Bronchial epithelial cell (primary cell): ENCODE results near the gene FRMD5. TPM values are rescaled to one million over a fixed set of nuclear protein-coding genes. Genes with fewer than 3 reads are reported as not detected.

Source experiments
- DNase-seq: peaks from one replicate; pipeline ENCODE4 v3.0.0-alpha.2; 2010; ENCODE audit warnings: low read depth
- FAIRE-seq: peaks from 2 replicates; lab custom pipeline; 2011; peaks lifted over from hg19 to GRCh38; lab: Jason Lieb, UNC
- H3K27me3 ChIP-seq: 2 replicates; pipeline ENCODE4 v1.5.1; 2011; ENCODE audit warnings: low read length; ENCODE audit not compliant: control insufficient read depth, insufficient read depth
- H3K36me3 ChIP-seq: 2 replicates; pipeline ENCODE4 v1.5.1; 2011; ENCODE audit warnings: low read length; ENCODE audit not compliant: control insufficient read depth, insufficient read depth
- H3K4me3 ChIP-seq: 2 replicates; pipeline ENCODE4 v1.5.1; 2011; ENCODE audit warnings: mild to moderate bottlenecking, low read depth, low read length, control low read depth
- CTCF ChIP-seq: IDR thresholded peaks from 2 replicates; pipeline ENCODE4 v1.5.1; 2011; ENCODE audit warnings: mild to moderate bottlenecking, moderate library complexity, low read length, control low read depth, inconsistent platforms; ENCODE audit not compliant: insufficient read depth, severe bottlenecking
- total RNA-seq: library from RNA; depleted of rRNA; stranded (reverse); fragments of >200 nt; gene quantifications from 2 replicates; pipeline ENCODE4 v1.2.1, GENCODE V29; 2014

Gene FRMD5
- total RNA-seq, 1 donor from 2014 or later: 1.3 TPM

GRCh38 chr15:44082558-44083157 is 112.4 kb downstream of the FRMD5 start:
- Histone ChIP-seq H3K27me3 (no peaks in the 10 kb centered on the region), H3K4me3 (no peak overlapping the region), H3K36me3 (no peaks in the 10 kb centered on the region)
- TF ChIP-seq CTCF: no peak
- FAIRE-seq (no peak), DNase-seq (no peak)

- no peak overlapping the region for H3K4me3 ChIP-seq
- FAIRE-seq (no peak), DNase-seq (no peak)
- no peaks in the 10 kb centered on the region for H3K36me3 ChIP-seq
- H3K27me3 ChIP-seq: no peaks in the 10 kb centered on the region
- TF ChIP-seq CTCF: no peak
Observed at GRCh38 chr15:44081026-44082013, 113.8 kb downstream of the FRMD5 start.

- H3K27me3 ChIP-seq: no peaks in the 10 kb centered on the region
- no peak for TF ChIP-seq CTCF
- H3K36me3 ChIP-seq: no peaks in the 10 kb centered on the region
- FAIRE-seq (no peak), DNase-seq (peak; percentile 96)
- no peak overlapping the region for H3K4me3 ChIP-seq
Observed at GRCh38 chr15:44075535-44075934, 119.5 kb downstream of the FRMD5 start.

- DNase-seq: no peak
- no peaks in the 10 kb centered on the region for H3K36me3 ChIP-seq
- FAIRE-seq: no peak
Observed at GRCh38 chr15:44069489-44069888, 125.6 kb downstream of the FRMD5 start.

GRCh38 chr15:44068347-44068746 is 126.7 kb downstream of the FRMD5 start:
- no peak for FAIRE-seq
- DNase-seq: no peak
- no peak for TF ChIP-seq CTCF
- Histone ChIP-seq H3K36me3 (no peaks in the 10 kb centered on the region), H3K27me3 (no peaks in the 10 kb centered on the region), H3K4me3 (no peak overlapping the region)

More at GRCh38 chr15:44069489-44069888, 125.6 kb downstream of the FRMD5 start:
- Histone ChIP-seq H3K27me3 (no peaks in the 10 kb centered on the region), H3K4me3 (no peak overlapping the region)
- TF ChIP-seq CTCF: no peak
